Parathyroid adenoma (tissue), 2 donors: ENCODE results near the gene SEMA7A.

Experiments
- H2AFZ ChIP-seq: fragments of 300-600 bp; sonication (generic); one replicate; pipeline ENCODE4 v1.7.0; 2017; ENCODE audit warnings: antibody characterized with exemption, mild to moderate bottlenecking
- H3K27ac ChIP-seq: fragments of 300-600 bp; sonication (generic); one replicate; pipeline ENCODE4 v1.7.0; 2017
- H3K27me3 ChIP-seq: fragments of 300-600 bp; sonication (generic); one replicate; pipeline ENCODE4 v1.7.0; 2017; ENCODE audit warnings: low read length; ENCODE audit not compliant: control insufficient read depth, insufficient read depth
- H3K36me3 ChIP-seq: fragments of 300-600 bp; sonication (generic); one replicate; pipeline ENCODE4 v1.7.0; 2017; ENCODE audit warnings: low read length; ENCODE audit not compliant: control insufficient read depth, insufficient read depth
- H3K4me1 ChIP-seq: fragments of 300-600 bp; sonication (generic); one replicate; pipeline ENCODE4 v1.7.0; 2017; ENCODE audit warnings: control low read depth
- H3K4me2 ChIP-seq: fragments of 300-600 bp; sonication (generic); one replicate; pipeline ENCODE4 v1.7.0; 2017; ENCODE audit warnings: low read length
- H3K4me3 ChIP-seq: fragments of 300-600 bp; sonication (generic); one replicate; pipeline ENCODE4 v1.7.0; 2017; ENCODE audit warnings: low read depth, low read length
- H3K79me2 ChIP-seq: fragments of 300-600 bp; sonication (generic); one replicate; pipeline ENCODE4 v1.7.0; 2017; ENCODE audit warnings: control low read depth
- H3K9ac ChIP-seq: fragments of 300-600 bp; sonication (generic); one replicate; pipeline ENCODE4 v1.7.0; 2017; ENCODE audit warnings: mild to moderate bottlenecking
- H3K9me3 ChIP-seq: fragments of 300-600 bp; sonication (generic); one replicate; pipeline ENCODE4 v1.7.0; 2017; ENCODE audit warnings: low read length; ENCODE audit not compliant: control insufficient read depth
- TF ChIP-seq, protein P1 (sequence below): fragments of 300-600 bp; sonication (generic); IDR thresholded peaks from one replicate; pipeline ENCODE4 v1.7.0; 2017; ENCODE audit warnings: antibody characterized with exemption, mild to moderate bottlenecking
- donor health status: primary hyperparathyroidism.

SEMA7A gene

DNA sequence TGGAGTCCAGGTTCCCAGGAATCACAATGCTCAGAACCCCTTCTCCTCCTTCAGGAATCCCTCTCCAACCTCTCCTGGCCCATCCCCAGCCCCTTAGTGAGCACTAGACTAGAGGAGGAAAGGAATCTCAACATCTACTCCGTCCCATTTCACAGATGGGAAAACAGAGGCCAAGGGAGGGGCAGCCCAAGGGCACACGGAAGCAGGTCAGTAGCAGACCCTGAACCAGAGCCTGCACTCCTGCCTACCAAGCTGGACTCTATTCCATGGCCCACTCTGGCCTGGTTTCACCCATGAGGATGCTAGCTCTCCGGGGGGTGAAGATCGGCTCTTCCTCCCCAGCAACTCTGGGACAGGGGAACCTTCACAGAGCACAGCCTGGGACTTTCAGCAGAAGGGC is 14.3 kb downstream of the SEMA7A start:
- Histone ChIP-seq H3K4me1 (peaks cover 25% of the 10 kb centered on the region), H3K27ac (peak overlapping the region; percentile 85), H3K9me3 (no peaks in the 10 kb centered on the region), H3K4me3 (no peak overlapping the region), H3K79me2 (peaks cover 6% of the 10 kb centered on the region), H3K27me3 (no peaks in the 10 kb centered on the region), H3K9ac (no peak overlapping the region), H3K4me2 (no peak overlapping the region), H2AFZ (no peak overlapping the region), H3K36me3 (no peaks in the 10 kb centered on the region)
- TF ChIP-seq, protein P1, sequence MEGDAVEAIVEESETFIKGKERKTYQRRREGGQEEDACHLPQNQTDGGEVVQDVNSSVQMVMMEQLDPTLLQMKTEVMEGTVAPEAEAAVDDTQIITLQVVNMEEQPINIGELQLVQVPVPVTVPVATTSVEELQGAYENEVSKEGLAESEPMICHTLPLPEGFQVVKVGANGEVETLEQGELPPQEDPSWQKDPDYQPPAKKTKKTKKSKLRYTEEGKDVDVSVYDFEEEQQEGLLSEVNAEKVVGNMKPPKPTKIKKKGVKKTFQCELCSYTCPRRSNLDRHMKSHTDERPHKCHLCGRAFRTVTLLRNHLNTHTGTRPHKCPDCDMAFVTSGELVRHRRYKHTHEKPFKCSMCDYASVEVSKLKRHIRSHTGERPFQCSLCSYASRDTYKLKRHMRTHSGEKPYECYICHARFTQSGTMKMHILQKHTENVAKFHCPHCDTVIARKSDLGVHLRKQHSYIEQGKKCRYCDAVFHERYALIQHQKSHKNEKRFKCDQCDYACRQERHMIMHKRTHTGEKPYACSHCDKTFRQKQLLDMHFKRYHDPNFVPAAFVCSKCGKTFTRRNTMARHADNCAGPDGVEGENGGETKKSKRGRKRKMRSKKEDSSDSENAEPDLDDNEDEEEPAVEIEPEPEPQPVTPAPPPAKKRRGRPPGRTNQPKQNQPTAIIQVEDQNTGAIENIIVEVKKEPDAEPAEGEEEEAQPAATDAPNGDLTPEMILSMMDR: no peak

DNA sequence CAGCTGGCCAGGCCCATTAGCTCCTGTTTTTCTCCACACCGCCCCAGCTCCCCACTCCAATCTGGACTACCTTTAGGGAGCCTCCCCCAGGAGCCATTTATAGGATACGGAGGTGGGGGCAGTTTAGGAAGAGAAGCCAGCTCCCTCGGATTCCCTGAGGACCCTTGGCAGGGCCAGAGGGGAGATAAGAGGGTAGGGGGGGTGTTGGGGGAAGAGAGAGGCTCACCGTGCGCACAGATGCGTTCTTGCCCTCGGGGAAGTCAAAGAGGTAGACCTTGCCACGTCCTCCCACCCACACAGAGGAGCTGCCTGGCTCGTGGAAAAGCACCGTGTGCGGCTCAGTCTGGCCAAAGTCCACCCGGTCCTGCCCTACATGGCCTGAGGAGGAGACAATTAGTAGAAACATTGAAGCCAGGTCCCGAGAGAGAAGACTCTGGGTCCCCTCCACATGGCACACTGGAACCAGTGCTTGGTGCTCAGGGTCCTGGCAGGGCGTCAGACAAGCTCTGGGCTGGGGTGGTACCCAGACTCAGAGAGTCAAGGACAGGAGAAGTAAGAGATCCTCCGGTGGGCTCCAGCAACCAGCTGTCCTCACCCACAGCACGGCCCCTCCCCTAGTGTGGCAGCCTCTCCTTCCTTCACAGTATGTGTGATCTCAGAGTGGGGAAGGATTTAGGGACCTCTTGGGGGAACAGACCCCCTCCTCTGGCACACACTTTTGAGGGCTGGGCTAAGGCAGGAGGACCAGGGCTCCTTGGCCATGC is 15.0 kb downstream of the SEMA7A start:
- H3K27me3 ChIP-seq: no peaks in the 10 kb centered on the region
- peak overlapping the region; percentile 85 for H3K27ac ChIP-seq
- H3K9me3 ChIP-seq: no peaks in the 10 kb centered on the region
- no peak overlapping the region for H3K4me2 ChIP-seq
- peaks cover 6% of the 10 kb centered on the region for H3K79me2 ChIP-seq
- no peaks in the 10 kb centered on the region for H3K36me3 ChIP-seq
- no peak overlapping the region for H3K4me3 ChIP-seq
- TF ChIP-seq, protein P1: no peak
- no peak overlapping the region for H2AFZ ChIP-seq
- peaks cover 24% of the 10 kb centered on the region for H3K4me1 ChIP-seq
- no peak overlapping the region for H3K9ac ChIP-seq

DNA sequence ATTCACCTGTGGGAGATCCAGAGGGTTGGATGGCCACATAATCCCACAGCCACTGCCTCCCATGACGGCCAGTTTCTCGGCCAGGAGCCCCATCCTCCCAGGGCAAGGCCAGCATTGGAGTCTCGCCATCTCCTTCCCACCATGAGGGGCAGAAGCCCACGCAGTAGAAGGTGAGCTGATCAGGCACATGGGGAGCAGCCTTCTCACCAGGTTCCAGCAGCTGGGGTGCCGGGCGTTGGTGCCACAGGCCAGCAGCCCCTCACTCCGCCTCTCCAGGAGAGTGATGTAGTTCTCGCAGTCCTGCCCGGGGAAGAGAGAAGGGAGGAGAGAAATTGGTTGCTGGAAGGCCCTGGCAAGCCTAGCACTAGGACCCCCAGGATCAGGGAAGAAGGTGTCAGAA is 16.1 kb downstream of the SEMA7A start:
- no peaks in the 10 kb centered on the region for H3K27me3 ChIP-seq
- no peak overlapping the region for H3K4me2 ChIP-seq
- no peak overlapping the region for H2AFZ ChIP-seq
- H3K4me3 ChIP-seq: no peak overlapping the region
- TF ChIP-seq, protein P1: no peak
- H3K9me3 ChIP-seq: no peaks in the 10 kb centered on the region
- H3K9ac ChIP-seq: no peak overlapping the region
- H3K36me3 ChIP-seq: no peaks in the 10 kb centered on the region
- peaks cover 4% of the 10 kb centered on the region for H3K79me2 ChIP-seq
- no peak overlapping the region for H3K27ac ChIP-seq
- H3K4me1 ChIP-seq: peaks cover 17% of the 10 kb centered on the region

DNA sequence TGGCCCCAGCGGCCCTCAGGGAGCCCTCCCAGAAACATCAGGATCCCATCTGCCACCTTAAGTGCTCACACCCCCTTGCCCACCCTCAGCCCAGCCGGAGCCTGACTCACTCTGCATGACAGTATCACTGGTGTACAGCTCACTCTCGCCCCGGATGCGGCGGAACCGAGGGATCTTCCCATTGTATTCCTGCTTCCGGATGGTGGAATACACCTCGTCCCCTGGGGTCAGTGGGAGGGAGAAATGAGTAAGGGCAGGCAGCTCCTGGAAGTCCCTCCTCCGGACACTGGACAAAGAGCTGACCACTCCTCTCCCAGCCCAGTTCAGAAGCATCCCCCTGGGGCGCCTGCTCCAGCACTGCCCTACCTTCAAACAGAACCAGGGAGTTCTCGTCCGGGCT is 16.5 kb downstream of the SEMA7A start:
- Histone ChIP-seq H2AFZ (no peak overlapping the region), H3K9me3 (no peaks in the 10 kb centered on the region), H3K79me2 (peaks cover 4% of the 10 kb centered on the region), H3K4me2 (no peak overlapping the region), H3K4me3 (no peak overlapping the region), H3K27me3 (no peaks in the 10 kb centered on the region), H3K36me3 (no peaks in the 10 kb centered on the region), H3K9ac (no peak overlapping the region), H3K27ac (no peak overlapping the region), H3K4me1 (peaks cover 12% of the 10 kb centered on the region)
- TF ChIP-seq, protein P1: no peak
